Measurements from ENCODE around the gene ABCA4.
"Not testable (repeated sequence)": the region's sequence is repeated elsewhere in the genome, so short reads cannot be mapped to it uniquely, and the experiment has no call there.

Gene ABCA4

DNA sequence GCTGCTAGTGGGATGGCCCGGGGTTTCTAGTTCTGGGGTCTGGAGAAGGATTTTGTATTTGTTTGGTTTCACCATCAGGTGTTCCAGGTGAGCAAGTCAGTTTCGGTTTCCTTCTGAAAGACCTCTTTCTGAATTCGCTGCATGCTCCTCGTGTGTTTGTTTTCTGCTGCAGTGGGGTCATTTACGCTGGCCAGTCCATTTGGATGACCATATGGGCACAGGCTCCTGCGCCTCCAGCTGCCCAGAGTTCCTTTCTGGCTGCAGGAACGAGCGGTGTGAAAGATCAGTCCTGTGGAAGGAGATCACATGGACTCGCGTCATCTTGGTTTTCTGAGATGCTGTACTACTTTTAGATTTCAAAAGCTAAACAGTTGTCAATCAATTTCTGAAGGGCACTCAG lies 128.0 kb downstream of the ABCA4 start (continued):
- TF ChIP-seq, protein P1, sequence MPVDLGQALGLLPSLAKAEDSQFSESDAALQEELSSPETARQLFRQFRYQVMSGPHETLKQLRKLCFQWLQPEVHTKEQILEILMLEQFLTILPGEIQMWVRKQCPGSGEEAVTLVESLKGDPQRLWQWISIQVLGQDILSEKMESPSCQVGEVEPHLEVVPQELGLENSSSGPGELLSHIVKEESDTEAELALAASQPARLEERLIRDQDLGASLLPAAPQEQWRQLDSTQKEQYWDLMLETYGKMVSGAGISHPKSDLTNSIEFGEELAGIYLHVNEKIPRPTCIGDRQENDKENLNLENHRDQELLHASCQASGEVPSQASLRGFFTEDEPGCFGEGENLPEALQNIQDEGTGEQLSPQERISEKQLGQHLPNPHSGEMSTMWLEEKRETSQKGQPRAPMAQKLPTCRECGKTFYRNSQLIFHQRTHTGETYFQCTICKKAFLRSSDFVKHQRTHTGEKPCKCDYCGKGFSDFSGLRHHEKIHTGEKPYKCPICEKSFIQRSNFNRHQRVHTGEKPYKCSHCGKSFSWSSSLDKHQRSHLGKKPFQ (tag by site-specific recombination; IDR thresholded peaks at IDR 0.05), result no peak
- no peak for TF ChIP-seq EGR2 (tag by site-specific recombination; IDR thresholded peaks at IDR 0.05; ENCODE audit: low read depth)
- TF ChIP-seq, protein P2, sequence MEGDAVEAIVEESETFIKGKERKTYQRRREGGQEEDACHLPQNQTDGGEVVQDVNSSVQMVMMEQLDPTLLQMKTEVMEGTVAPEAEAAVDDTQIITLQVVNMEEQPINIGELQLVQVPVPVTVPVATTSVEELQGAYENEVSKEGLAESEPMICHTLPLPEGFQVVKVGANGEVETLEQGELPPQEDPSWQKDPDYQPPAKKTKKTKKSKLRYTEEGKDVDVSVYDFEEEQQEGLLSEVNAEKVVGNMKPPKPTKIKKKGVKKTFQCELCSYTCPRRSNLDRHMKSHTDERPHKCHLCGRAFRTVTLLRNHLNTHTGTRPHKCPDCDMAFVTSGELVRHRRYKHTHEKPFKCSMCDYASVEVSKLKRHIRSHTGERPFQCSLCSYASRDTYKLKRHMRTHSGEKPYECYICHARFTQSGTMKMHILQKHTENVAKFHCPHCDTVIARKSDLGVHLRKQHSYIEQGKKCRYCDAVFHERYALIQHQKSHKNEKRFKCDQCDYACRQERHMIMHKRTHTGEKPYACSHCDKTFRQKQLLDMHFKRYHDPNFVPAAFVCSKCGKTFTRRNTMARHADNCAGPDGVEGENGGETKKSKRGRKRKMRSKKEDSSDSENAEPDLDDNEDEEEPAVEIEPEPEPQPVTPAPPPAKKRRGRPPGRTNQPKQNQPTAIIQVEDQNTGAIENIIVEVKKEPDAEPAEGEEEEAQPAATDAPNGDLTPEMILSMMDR (tag by site-specific recombination; IDR thresholded peaks at IDR 0.05), result no peak

DNA sequence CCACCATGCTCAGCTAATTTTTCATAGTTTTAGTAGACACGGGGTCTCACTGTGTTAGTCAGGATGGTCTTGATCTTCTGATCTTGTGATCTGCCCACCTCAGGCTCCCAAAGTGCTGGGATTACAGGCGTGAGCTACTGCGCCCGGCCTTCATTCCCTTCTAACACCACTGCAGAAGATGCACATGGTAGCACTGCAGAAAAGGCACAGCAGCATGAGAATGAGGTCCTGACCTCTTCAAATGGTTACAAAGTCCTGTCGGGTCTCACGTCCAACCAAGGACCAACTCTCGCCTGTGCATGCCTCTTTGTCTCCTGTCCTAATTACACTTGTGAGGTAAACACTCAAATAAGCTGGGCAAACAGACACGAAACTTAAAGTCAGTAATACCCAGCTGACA lies 128.8 kb downstream of the ABCA4 start:
- Histone ChIP-seq H3K9me3 (ENCODE audit: control insufficient read depth, insufficient read depth, low read depth, low read length) (no peaks in the 10 kb centered on the region), H3K36me3 (ENCODE audit: control insufficient read depth in 2 of 2, insufficient read depth in 1 of 2, low read length in 2 of 2) (no peaks in the 10 kb centered on the region), H3K27ac (ENCODE audit: extremely low read depth, low read depth, low read length) (no peak overlapping the region), H3K4me1 (ENCODE audit: control insufficient read depth, insufficient read depth, low read length) (no peaks in the 10 kb centered on the region), H3K4me3 (ENCODE audit: low read depth, low read length) (no peak overlapping the region)
- TF ChIP-seq FEZF1 (tag by site-specific recombination; IDR thresholded peaks at IDR 0.05) (no peak), ZNF324 (tag by site-specific recombination; IDR thresholded peaks at IDR 0.05) (no peak), ZNF596 (tag by site-specific recombination; IDR thresholded peaks at IDR 0.05) (no peak)
- POLR2A ChIA-PET, result no interaction called here
- CTCF ChIA-PET, result no interaction called here

DNA sequence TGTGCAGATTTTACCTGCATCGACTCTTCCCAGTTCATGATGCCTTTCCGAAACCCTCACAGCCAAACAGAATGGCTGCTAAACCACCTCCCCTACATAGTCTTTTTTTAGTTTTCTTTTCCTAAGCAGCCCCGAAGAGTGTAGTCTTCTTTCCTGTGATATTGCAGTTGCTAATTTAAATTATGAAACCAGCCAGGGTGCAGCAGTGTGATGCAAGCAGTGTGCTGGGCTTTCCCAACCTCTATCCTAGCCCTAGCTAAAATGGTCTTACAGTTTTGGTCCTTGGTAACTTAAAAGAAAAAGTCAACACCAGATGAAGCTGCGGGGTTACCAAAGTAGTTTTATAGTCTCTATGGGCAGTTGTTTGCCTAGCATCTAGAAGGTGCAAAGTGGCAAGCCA lies 129.7 kb downstream of the ABCA4 start:
- Histone ChIP-seq H3K4me1 (ENCODE audit: control insufficient read depth, insufficient read depth, low read length) (no peaks in the 10 kb centered on the region), H3K4me3 (ENCODE audit: low read depth, low read length) (no peak overlapping the region), H3K9me3 (ENCODE audit: control insufficient read depth, insufficient read depth, low read depth, low read length) (no peaks in the 10 kb centered on the region), H3K36me3 (ENCODE audit: control insufficient read depth in 2 of 2, insufficient read depth in 1 of 2, low read length in 2 of 2) (no peaks in the 10 kb centered on the region), H3K27ac (ENCODE audit: extremely low read depth, low read depth, low read length) (no peak overlapping the region)
- ChIA-PET CTCF (no interaction called here), POLR2A (no interaction called here)
- no peak for TF ChIP-seq ZNF629 (tag by site-specific recombination; IDR thresholded peaks at IDR 0.05)
- TF ChIP-seq ZNF664 (tag by site-specific recombination; IDR thresholded peaks at IDR 0.05), result 0 out of 2 replicates have a peak, but pooled peaks have one; percentile 9

DNA sequence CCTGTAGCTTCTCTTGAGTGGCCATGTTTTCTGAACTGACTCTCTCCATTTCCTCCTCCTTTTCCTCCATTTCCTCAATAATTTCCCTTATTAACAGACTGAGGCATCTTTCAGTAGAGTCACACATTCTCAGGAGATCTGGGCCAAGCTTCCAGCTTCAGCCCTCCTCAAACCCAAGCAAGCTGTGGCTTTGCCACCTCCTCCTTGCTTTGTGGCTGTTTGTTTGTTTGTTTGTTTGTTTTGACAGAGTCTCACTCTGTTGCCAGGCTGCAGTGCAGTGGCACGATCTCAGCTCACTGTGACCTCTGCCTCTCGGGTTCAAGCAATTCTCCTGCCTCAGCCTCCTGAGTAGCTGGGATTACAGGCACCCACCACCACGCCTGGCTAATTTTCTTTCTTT lies 130.5 kb downstream of the ABCA4 start:
- H3K36me3 ChIP-seq (ENCODE audit: control insufficient read depth in 2 of 2, insufficient read depth in 1 of 2, low read length in 2 of 2); POLR2A ChIA-PET; H3K4me3 ChIP-seq (ENCODE audit: low read depth, low read length); H3K9me3 ChIP-seq (ENCODE audit: control insufficient read depth, insufficient read depth, low read depth, low read length); H3K27ac ChIP-seq (ENCODE audit: extremely low read depth, low read depth, low read length); H3K4me1 ChIP-seq (ENCODE audit: control insufficient read depth, insufficient read depth, low read length): not testable (repeated sequence)
- CTCF ChIA-PET, result interaction anchor here (1.0 to 1.3 kb wide), 3 partner anchors 10 to 81 kb away, joined by 3 to 8 read pairs (median 3); no protein-coding TSS in a partner anchor

DNA sequence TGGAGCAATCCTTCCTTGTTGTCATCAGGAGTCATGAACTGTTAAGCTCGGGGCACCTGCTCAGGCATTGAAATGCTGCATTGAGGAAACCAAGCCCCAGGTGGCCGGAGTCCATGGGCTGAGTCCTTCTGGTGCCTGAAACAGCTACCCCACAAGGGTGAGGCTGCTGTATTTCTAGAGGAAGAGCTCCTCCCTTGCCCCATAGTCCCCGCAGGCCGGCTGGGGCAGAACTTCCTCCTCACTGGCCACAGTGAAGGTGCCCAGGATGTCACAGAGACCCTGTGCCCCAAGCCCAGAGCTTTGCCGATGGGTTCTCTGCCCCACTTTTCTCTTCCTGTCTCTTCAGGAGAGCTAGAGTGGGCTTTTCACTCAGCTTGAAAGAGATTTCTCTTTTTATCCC lies 130.9 kb downstream of the ABCA4 start:
- H3K9me3 ChIP-seq (ENCODE audit: control insufficient read depth, insufficient read depth, low read depth, low read length), result no peaks in the 10 kb centered on the region
- POLR2A ChIA-PET, result no interaction called here
- H3K4me1 ChIP-seq (ENCODE audit: control insufficient read depth, insufficient read depth, low read length), result no peaks in the 10 kb centered on the region
- H3K36me3 ChIP-seq (ENCODE audit: control insufficient read depth in 2 of 2, insufficient read depth in 1 of 2, low read length in 2 of 2), result no peaks in the 10 kb centered on the region
- no peak overlapping the region for H3K4me3 ChIP-seq (ENCODE audit: low read depth, low read length)
- CTCF ChIA-PET, result interaction anchor here (1.0 to 1.3 kb wide), 3 partner anchors 9 to 80 kb away, joined by 3 to 8 read pairs (median 3); no protein-coding TSS in a partner anchor
- no peak overlapping the region for H3K27ac ChIP-seq (ENCODE audit: extremely low read depth, low read depth, low read length)
- no peak for TF ChIP-seq ZNF548 (tag by site-specific recombination; IDR thresholded peaks at IDR 0.05)
- no peak for TF ChIP-seq SCRT2 (tag by site-specific recombination; IDR thresholded peaks at IDR 0.05)
- no peak for TF ChIP-seq IKZF3 (tag by site-specific recombination; IDR thresholded peaks at IDR 0.05)
- TF ChIP-seq, protein P1 (tag by site-specific recombination; IDR thresholded peaks at IDR 0.05), result no peak
- TF ChIP-seq, protein P3, sequence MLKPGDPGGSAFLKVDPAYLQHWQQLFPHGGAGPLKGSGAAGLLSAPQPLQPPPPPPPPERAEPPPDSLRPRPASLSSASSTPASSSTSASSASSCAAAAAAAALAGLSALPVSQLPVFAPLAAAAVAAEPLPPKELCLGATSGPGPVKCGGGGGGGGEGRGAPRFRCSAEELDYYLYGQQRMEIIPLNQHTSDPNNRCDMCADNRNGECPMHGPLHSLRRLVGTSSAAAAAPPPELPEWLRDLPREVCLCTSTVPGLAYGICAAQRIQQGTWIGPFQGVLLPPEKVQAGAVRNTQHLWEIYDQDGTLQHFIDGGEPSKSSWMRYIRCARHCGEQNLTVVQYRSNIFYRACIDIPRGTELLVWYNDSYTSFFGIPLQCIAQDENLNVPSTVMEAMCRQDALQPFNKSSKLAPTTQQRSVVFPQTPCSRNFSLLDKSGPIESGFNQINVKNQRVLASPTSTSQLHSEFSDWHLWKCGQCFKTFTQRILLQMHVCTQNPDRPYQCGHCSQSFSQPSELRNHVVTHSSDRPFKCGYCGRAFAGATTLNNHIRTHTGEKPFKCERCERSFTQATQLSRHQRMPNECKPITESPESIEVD (tag by site-specific recombination; IDR thresholded peaks at IDR 0.05), result no peak
- no peak for TF ChIP-seq ZNF175 (tag by site-specific recombination; IDR thresholded peaks at IDR 0.05)
- no peak for TF ChIP-seq ZNF146 (tag by site-specific recombination; IDR thresholded peaks at IDR 0.05)
- TF ChIP-seq, protein P4, sequence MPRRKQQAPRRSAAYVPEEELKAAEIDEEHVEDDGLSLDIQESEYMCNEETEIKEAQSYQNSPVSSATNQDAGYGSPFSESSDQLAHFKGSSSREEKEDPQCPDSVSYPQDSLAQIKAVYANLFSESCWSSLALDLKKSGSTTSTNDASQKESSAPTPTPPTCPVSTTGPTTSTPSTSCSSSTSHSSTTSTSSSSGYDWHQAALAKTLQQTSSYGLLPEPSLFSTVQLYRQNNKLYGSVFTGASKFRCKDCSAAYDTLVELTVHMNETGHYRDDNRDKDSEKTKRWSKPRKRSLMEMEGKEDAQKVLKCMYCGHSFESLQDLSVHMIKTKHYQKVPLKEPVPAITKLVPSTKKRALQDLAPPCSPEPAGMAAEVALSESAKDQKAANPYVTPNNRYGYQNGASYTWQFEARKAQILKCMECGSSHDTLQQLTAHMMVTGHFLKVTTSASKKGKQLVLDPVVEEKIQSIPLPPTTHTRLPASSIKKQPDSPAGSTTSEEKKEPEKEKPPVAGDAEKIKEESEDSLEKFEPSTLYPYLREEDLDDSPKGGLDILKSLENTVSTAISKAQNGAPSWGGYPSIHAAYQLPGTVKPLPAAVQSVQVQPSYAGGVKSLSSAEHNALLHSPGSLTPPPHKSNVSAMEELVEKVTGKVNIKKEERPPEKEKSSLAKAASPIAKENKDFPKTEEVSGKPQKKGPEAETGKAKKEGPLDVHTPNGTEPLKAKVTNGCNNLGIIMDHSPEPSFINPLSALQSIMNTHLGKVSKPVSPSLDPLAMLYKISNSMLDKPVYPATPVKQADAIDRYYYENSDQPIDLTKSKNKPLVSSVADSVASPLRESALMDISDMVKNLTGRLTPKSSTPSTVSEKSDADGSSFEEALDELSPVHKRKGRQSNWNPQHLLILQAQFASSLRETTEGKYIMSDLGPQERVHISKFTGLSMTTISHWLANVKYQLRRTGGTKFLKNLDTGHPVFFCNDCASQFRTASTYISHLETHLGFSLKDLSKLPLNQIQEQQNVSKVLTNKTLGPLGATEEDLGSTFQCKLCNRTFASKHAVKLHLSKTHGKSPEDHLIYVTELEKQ (tag by site-specific recombination; IDR thresholded peaks at IDR 0.05; ENCODE audit: borderline replicate concordance), result no peak

All from HEK293 (cell line).